HepG2 (cell line): ENCODE data around the gene CYP2A6. TPM values are rescaled to one million over a fixed set of nuclear protein-coding genes. Genes with fewer than 3 reads are reported as not detected.

ENCODE experiments used
- ATAC-seq: fragments of 200-7000 bp; cut with Tn5 transposase; 3 replicates; pipeline ENCODE4 v1.9.1; 2020; ENCODE audit warnings: mild to moderate bottlenecking, moderate library complexity
- BruUV-seq: library from RNA; stranded (reverse); fragments of 400-500 nt; replicated peaks from 2 replicates; lab custom pipeline; 2021; lab: Mats Ljungman, UMichigan
- CTCF ChIA-PET: fragments of 300-600 bp; formaldehyde crosslinking; extraction: SDS; loops from one replicate; lab custom pipeline; 2021; ENCODE audit warnings: low total read pairs, inconsistent platforms, low intra/inter-chr PET ratio; lab: Yijun Ruan, JAX
- POLR2A ChIA-PET: fragments of 350-600 bp; sonication (Branson Sonifier 250); formaldehyde crosslinking; loops from one replicate; lab custom pipeline; 2020; ENCODE audit warnings: antibody characterized with exemption, inconsistent platforms; lab: Yijun Ruan, JAX
- DNase-seq: peaks from one replicate; pipeline ENCODE4 v3.0.0-alpha.2; 2015; ENCODE audit warnings: low spot score
- FAIRE-seq: peaks from 3 replicates; lab custom pipeline; 2011; peaks lifted over from hg19 to GRCh38; lab: Jason Lieb, UNC
- H2AFZ ChIP-seq: one replicate; pipeline ENCODE4 v1.6.1; 2011; ENCODE audit warnings: low read length, inconsistent platforms
- H3K27ac ChIP-seq: fragments of 300-600 bp; 3 replicates; pipeline ENCODE4 v1.8.0; 2011; ENCODE audit warnings: mixed run types, mild to moderate bottlenecking, mixed read lengths, low read length, inconsistent platforms; ENCODE audit not compliant: insufficient read depth; ENCODE audit errors: extremely low read length
- H3K27me3 ChIP-seq, 2 experiments: fragments of 200-600 bp in 1 of 2; 2 replicates in 1 of 2; 3 replicates in 1 of 2; pipeline versions ENCODE4 v1.6.0 to v1.8.0; 2011; ENCODE audit warnings: low read length in 2 of 2, mild to moderate bottlenecking in 2 of 2, moderate library complexity in 2 of 2, inconsistent platforms in 1 of 2; ENCODE audit not compliant: insufficient read depth in 2 of 2, control insufficient read depth in 1 of 2
- H3K36me3 ChIP-seq, 2 experiments: fragments of 200-600 bp in 1 of 2; replicated peaks in 1 of 2; 2 replicates in 1 of 2; 3 replicates in 1 of 2; pipeline versions ENCODE4 v1.5.1 to v1.8.0; 2011; ENCODE audit warnings: low read length in 2 of 2, inconsistent platforms in 1 of 2; ENCODE audit not compliant: insufficient read depth in 2 of 2, control insufficient read depth in 1 of 2
- H3K4me1 ChIP-seq: 2 replicates; pipeline ENCODE4 v1.5.1; 2012; ENCODE audit warnings: low read length, inconsistent platforms; ENCODE audit not compliant: insufficient read depth
- H3K4me2 ChIP-seq: 2 replicates; pipeline ENCODE4 v1.6.0; 2011; ENCODE audit warnings: low read depth, low read length, inconsistent platforms
- H3K4me3 ChIP-seq, 3 experiments: fragments of 200-600 bp in 1 of 3; sonication (generic), shearing (Covaris generic) in 1 of 3; replicated peaks in 1 of 3; 2 replicates each; pipeline ENCODE4 v1.5.1; 2011 to 2016; ENCODE audit warnings: low read length in 3 of 3, inconsistent platforms in 2 of 3, low read depth in 2 of 3, mild to moderate bottlenecking in 2 of 3, control low read depth in 1 of 3, mixed read lengths in 1 of 3; ENCODE audit not compliant: insufficient read depth in 1 of 3
- H3K79me2 ChIP-seq: one replicate; pipeline ENCODE4 v1.6.1; 2011; ENCODE audit warnings: low read length, inconsistent platforms; ENCODE audit not compliant: insufficient read depth
- H3K9ac ChIP-seq: 2 replicates; pipeline ENCODE4 v1.6.0; 2011; ENCODE audit warnings: mild to moderate bottlenecking, low read depth, low read length, inconsistent platforms; ENCODE audit not compliant: insufficient read depth
- H3K9me3 ChIP-seq: 2 replicates; pipeline ENCODE4 v1.5.1; 2012; ENCODE audit warnings: mild to moderate bottlenecking, low read length
- H4K20me1 ChIP-seq: 2 replicates; pipeline ENCODE4 v1.6.0; 2011; ENCODE audit warnings: inconsistent platforms, mild to moderate bottlenecking, low read length, moderate library complexity; ENCODE audit not compliant: insufficient read depth
- ARNTL ChIP-seq: sonication (generic); formaldehyde crosslinking; IDR thresholded peaks from 2 replicates; pipeline ENCODE4 v1.4.0; 2020; ENCODE audit warnings: mild to moderate bottlenecking, missing genetic modification reagents
- CBX2 ChIP-seq, 2 experiments: fragments of 200-600 bp in 1 of 2; sonication (generic); formaldehyde crosslinking in 1 of 2; IDR thresholded peaks; 2 replicates each; pipeline versions ENCODE4 v1.7.0 to v1.8.1; 2018 to 2022; ENCODE audit warnings: low read depth in 2 of 2, low read length in 1 of 2, mild to moderate bottlenecking in 1 of 2, missing genetic modification reagents in 1 of 2
- MNT ChIP-seq: fragments of 450-650 bp; IDR thresholded peaks from 2 replicates; pipeline ENCODE4 v1.6.1; 2016
- POLR2G ChIP-seq: fragments of 200-400 bp; formaldehyde crosslinking; IDR thresholded peaks from 2 replicates; pipeline ENCODE4 v1.6.1; 2018; ENCODE audit warnings: mild to moderate bottlenecking, low read depth, low read length, moderate library complexity
- ZNF160 ChIP-seq: sonication (generic); formaldehyde crosslinking; IDR thresholded peaks from 2 replicates; pipeline ENCODE4 v1.8.0; 2022; ENCODE audit warnings: mild to moderate bottlenecking, inconsistent platforms, missing genetic modification reagents
- ZNF264 ChIP-seq: sonication (generic); formaldehyde crosslinking; IDR thresholded peaks from 2 replicates; pipeline ENCODE4 v1.4.0; 2020; ENCODE audit warnings: missing genetic modification reagents
- ZNF33B ChIP-seq: sonication (generic); formaldehyde crosslinking; IDR thresholded peaks from 2 replicates; pipeline ENCODE4 v1.5.1; 2020; ENCODE audit warnings: mild to moderate bottlenecking, missing genetic modification reagents
- ZNF614 ChIP-seq: IDR thresholded peaks from 2 replicates; pipeline ENCODE4 v1.6.1; 2018; ENCODE audit warnings: missing biosample characterization, missing genetic modification reagents, inconsistent platforms, borderline replicate concordance
- ZNF782 ChIP-seq: sonication (generic); formaldehyde crosslinking; IDR thresholded peaks from 2 replicates; pipeline ENCODE4 v1.4.0; 2020; ENCODE audit warnings: missing genetic modification reagents, mild to moderate bottlenecking, borderline replicate concordance
- in situ Hi-C: cut with HindIII; loops from 2 replicates; pipeline ENCODE4 v1.10.0; 2017; ENCODE audit warnings: low pct_unique_long_range_greater_than_20kb; ENCODE audit not compliant: extremely low pct_ligation_motif_present
- intact Hi-C: fragments of 100-400 bp; cut with micrococcal nuclease; formaldehyde crosslinking; loops from one replicate; pipeline ENCODE4 v1.10.0; 2022; ENCODE audit not compliant: unreplicated experiment
- polyA plus RNA-seq, 8 experiments: library from polyadenylated mRNA; depleted of rRNA in 3 of 8; stranded (reverse) in 7 of 8; unstranded in 1 of 8; fragments of >200 nt; fragmentation: Illumina TruSeq in 4 of 8; extraction: Trizol in 4 of 8; gene quantifications; 2 replicates each; pipeline versions ENCODE4 v1.2.1 to v1.2.3, GENCODE V29; 2011 to 2016; ENCODE audit warnings: low read depth in 4 of 8, missing spikeins in 1 of 8, mixed read lengths in 1 of 8; ENCODE audit not compliant: insufficient read depth in 1 of 8
- total RNA-seq, 5 experiments: library from RNA; depleted of rRNA; stranded (reverse); fragments of >200 nt; fragmentation: Illumina TruSeq; extraction: Trizol; gene quantifications; 2 replicates each; pipeline ENCODE4 v1.2.3, GENCODE V29; 2016; ENCODE audit warnings: low read depth in 1 of 5
- TF ChIP-seq, protein P1 (sequence below): sonication (generic); formaldehyde crosslinking; IDR thresholded peaks from 2 replicates; pipeline ENCODE4 v1.9.0; 2021; ENCODE audit warnings: missing genetic modification reagents, borderline replicate concordance
- TF ChIP-seq, protein P2 (sequence below): sonication (generic); formaldehyde crosslinking; IDR thresholded peaks from 2 replicates; pipeline ENCODE4 v1.5.0; 2020; ENCODE audit warnings: missing genetic modification reagents
- TF ChIP-seq, protein P3 (sequence below): sonication (generic); formaldehyde crosslinking; IDR thresholded peaks from 2 replicates; pipeline ENCODE4 v1.4.0; 2020; ENCODE audit warnings: missing genetic modification reagents
- TF ChIP-seq, protein P4 (sequence below): IDR thresholded peaks from 2 replicates; pipeline ENCODE4 v1.6.1; 2016; ENCODE audit warnings: mild to moderate bottlenecking

CYP2A6 gene
- total and polyA plus RNA-seq, 2 of the 13 experiments (the other 11 are each of a cell fraction or from before 2014, with no cell fraction given): not detected

DNA sequence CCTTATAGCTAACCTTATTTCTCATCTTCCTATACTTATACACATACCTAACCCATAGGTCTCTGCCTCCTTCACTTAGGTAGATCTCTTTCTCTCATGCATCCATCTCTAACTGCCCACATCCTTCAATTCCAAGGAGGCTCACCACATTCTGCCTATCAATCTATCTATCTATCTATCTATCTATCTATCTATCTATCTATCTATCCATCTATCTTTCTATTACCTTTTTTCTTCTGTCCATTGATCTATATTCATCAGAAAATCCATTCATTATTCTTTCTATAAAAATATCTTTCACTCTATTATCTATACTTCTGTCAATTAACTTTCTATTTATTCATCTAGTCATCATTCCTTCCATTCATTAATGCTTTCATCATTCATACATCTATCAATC, 42.9 kb upstream of the CYP2A6 start:
- CTCF ChIA-PET: no interaction called here
- Histone ChIP-seq H3K79me2 (no peaks in the 10 kb centered on the region), H3K4me3 (no peak overlapping the region), H4K20me1 (no peaks in the 10 kb centered on the region), H3K4me2 (no peak overlapping the region), H2AFZ (no peak overlapping the region), H3K36me3 (no peaks in the 10 kb centered on the region), H3K9me3 (no peaks in the 10 kb centered on the region), H3K27me3 (peaks cover 3 to 27% of the 10 kb centered on the region in 2 experiments; a peak in 3 of 5 replicates), H3K27ac (no peak overlapping the region), H3K4me1 (peaks cover 12% of the 10 kb centered on the region), H3K9ac (no peak overlapping the region)
- intact Hi-C loops (no loop called here), in situ Hi-C loops (no loop called here)
- no peak for FAIRE-seq
- POLR2A ChIA-PET: no interaction called here
- no peak for DNase-seq
- BruUV-seq: no TSS peak
- no peak for ATAC-seq
- TF ChIP-seq ZNF33B (CRISPR knock-in tag) (no peak), MNT (no peak), ZNF264 (no peak), ARNTL (CRISPR knock-in tag) (no peak), ZNF160 (CRISPR knock-in tag) (no peak), POLR2G (no peak), ZNF782 (CRISPR knock-in tag) (no peak), ZNF614 (no peak), CBX2 (IDR thresholded peaks at IDR 0.05; ENCODE audit: low read depth, low read length) (no peak), CBX2 (CRISPR knock-in tag; IDR thresholded peaks at IDR 0.05; ENCODE audit: low read depth) (no peak)
- TF ChIP-seq, protein P1, sequence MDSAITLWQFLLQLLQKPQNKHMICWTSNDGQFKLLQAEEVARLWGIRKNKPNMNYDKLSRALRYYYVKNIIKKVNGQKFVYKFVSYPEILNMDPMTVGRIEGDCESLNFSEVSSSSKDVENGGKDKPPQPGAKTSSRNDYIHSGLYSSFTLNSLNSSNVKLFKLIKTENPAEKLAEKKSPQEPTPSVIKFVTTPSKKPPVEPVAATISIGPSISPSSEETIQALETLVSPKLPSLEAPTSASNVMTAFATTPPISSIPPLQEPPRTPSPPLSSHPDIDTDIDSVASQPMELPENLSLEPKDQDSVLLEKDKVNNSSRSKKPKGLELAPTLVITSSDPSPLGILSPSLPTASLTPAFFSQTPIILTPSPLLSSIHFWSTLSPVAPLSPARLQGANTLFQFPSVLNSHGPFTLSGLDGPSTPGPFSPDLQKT: no peak
- TF ChIP-seq, protein P2, sequence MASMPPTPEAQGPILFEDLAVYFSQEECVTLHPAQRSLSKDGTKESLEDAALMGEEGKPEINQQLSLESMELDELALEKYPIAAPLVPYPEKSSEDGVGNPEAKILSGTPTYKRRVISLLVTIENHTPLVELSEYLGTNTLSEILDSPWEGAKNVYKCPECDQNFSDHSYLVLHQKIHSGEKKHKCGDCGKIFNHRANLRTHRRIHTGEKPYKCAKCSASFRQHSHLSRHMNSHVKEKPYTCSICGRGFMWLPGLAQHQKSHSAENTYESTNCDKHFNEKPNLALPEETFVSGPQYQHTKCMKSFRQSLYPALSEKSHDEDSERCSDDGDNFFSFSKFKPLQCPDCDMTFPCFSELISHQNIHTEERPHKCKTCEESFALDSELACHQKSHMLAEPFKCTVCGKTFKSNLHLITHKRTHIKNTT (CRISPR knock-in tag): no peak
- TF ChIP-seq, protein P3, sequence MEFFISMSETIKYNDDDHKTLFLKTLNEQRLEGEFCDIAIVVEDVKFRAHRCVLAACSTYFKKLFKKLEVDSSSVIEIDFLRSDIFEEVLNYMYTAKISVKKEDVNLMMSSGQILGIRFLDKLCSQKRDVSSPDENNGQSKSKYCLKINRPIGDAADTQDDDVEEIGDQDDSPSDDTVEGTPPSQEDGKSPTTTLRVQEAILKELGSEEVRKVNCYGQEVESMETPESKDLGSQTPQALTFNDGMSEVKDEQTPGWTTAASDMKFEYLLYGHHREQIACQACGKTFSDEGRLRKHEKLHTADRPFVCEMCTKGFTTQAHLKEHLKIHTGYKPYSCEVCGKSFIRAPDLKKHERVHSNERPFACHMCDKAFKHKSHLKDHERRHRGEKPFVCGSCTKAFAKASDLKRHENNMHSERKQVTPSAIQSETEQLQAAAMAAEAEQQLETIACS (CRISPR knock-in tag): no peak
- TF ChIP-seq, protein P4, sequence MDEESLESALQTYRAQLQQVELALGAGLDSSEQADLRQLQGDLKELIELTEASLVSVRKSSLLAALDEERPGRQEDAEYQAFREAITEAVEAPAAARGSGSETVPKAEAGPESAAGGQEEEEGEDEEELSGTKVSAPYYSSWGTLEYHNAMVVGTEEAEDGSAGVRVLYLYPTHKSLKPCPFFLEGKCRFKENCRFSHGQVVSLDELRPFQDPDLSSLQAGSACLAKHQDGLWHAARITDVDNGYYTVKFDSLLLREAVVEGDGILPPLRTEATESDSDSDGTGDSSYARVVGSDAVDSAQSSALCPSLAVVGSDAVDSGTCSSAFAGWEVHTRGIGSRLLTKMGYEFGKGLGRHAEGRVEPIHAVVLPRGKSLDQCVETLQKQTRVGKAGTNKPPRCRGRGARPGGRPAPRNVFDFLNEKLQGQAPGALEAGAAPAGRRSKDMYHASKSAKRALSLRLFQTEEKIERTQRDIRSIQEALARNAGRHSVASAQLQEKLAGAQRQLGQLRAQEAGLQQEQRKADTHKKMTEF (CRISPR knock-in tag): no peak
